HG03432 (cell line): ENCODE measurements around the gene WDFY3.

ENCODE experiments used
- ATAC-seq: cut with Tn5 transposase; IDR thresholded peaks from one replicate; pipeline ENCODE4 v1.9.1; 2021; ENCODE audit warnings: mild to moderate bottlenecking, moderate library complexity; ENCODE audit not compliant: unreplicated experiment

Gene WDFY3

DNA sequence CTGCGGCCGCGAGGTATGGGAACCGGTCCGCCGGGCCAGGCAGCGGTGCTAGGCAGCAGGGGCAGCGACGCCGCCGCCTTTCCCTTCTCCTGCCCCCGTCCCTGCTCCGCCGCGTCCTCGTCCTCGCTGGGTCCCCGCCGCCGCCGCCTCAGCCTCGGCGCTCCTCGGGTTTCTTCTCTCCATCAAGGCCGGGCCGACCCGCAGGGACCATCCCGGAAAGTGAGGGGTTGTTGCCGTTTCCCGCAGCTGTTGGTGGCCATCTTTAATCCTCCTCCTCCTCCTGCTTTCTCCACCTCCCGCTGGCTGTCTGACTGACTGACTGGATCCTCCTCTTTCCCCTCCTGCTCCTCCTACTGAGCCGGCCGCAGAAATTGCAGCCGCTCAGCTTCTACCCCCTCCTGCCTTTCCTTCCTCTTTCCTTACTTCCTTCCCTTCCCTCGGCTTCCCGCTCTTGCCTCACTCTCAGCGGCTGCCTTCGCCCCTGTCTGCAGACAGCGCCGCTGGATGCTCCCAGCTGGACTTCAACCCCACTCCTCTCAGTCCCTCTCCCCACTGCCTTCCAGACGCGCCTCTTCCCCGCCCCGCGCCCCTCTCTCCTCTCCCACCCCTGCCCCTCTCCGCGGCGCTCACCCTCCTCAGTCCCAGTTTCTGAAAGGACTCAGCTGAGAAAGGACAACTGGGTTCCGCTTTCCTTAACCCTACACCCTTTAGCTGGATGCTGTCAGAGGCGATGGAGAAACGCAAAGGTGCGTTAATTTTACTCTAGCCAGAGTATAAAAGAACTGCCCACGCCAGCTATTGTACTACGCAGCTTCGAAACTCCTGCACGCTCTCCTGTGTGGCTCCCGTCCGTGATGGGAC lies at the start of gene WDFY3:
Gene WDFY3, minus strand, starts transcription at position 309 of the 861 bp plus-strand sequence. CDS start 106,099 bp downstream, outside the sequence.
- peak; percentile 75 for ATAC-seq

GRCh38 chr4:85005865-85006377 lies 39.4 kb upstream of the WDFY3 start:
- no peak for ATAC-seq

DNA sequence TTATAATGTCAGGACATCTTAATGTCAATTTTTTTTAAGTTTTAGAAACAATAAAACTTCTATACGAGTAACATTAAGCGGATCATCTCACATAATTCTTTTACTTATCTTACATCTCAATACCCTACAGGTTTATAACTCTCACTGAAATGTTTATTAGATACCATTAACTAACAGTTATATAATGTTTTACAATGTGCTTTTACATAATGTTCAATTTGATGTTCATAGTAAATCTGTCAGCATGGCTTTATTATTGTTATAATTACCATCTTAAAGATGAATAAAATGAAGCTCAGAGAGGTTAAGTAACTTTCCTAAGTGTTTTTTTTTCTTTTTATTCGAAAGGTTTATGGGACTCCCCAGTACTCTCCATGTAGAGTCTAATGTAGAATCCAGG lies 33.9 kb upstream of the WDFY3 start:
- ATAC-seq: no peak

DNA sequence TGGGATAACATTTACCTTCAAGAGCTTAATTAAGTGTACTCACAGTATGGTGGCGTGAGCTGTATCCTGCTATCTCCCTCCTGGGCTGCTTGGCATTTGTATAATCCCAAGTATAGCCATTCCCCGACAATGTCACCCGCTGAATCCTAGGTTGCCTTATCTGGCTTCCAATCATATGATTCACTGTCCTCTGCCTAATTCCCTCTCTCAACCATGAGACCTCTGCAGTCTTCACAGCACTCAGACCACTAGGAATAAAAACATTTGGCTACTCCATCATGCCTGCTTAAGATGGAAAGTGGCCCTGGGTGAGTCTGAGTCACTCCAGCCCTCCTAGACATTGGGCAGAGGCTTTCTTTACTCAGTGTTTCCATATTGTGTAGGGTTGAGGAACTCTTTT lies 28.9 kb upstream of the WDFY3 start:
- no peak for ATAC-seq

- no peak for ATAC-seq
Observed at GRCh38 chr4:84994280-84994679, 27.8 kb upstream of the WDFY3 start.

DNA sequence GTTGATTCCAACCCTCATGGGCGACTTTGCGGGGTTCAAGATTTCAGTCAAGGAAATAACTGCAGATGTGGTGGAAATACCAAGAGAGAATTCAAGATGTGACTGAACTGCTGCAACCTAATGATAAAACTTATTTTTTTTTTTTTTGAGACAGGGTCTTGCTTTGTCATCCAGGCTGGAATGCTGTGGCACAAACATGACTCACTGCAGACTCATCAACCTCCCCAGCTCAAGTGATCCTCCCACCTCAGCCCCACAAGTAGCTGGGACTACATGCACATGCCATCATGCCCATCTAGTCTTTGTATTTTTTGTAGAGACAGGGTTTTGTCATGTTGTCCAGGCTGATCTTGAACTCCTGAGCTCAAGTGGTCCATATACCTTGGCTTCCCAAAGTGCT lies 19.5 kb upstream of the WDFY3 start:
- no peak for ATAC-seq

- no peak for ATAC-seq
Observed at GRCh38 chr4:84977396-84977795, 10.9 kb upstream of the WDFY3 start.

- no peak for ATAC-seq
Observed at GRCh38 chr4:84973856-84974255, 7.4 kb upstream of the WDFY3 start.

DNA sequence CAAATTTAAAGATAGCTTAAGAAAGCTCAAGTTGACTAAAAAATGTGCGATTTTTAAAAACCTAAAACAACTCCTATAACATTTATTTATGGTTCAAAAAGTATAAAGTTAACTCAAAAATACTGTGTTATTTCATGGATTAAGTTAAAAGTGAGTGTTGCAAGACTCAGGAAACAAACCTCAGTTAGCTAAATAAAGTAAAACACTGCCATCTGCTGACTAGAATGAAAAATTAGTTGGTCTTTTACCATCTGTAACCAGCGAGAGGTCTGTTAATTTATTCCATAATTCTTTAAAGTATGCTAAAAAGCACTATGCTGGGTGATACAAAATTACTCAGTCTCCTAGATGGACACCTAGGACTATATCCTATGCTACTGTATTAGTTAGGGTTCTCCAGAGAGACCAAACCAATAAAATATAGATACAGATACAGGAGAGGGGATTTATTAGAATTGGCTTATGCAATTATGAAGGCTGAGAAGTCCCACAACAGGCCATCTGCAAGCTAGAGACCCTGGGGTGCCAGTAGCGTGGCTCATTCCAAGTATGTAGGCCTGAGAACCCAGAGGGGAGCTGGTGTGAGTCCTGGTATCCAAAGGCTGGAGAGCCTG lies 4.9 kb upstream of the WDFY3 start:
- ATAC-seq: peak; percentile 49

- no peak for ATAC-seq
Observed at GRCh38 chr4:84968925-84969324, 2.4 kb upstream of the WDFY3 start.

DNA sequence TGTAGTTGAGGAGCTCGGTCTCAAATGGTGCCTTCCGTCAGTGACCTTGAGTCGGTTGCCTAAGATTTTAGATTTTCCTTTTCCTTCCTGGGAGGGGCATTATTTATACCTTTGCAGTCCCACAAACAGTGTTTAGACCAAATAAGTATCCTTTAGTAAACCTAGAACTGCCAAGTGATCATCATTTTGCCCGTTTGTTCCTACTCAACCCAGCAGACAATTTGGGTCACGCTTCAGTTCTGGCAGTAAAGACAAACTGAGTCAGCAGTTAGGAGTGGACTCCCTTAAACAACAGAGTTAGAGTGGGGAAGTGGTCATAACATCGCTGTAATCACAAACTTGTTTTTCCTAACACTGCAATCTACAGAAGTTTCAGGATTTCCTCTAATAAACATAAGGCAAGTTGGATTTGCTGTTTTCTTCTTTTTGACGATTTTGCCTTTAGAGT lies 777 bp upstream of the WDFY3 start:
- no peak for ATAC-seq

DNA sequence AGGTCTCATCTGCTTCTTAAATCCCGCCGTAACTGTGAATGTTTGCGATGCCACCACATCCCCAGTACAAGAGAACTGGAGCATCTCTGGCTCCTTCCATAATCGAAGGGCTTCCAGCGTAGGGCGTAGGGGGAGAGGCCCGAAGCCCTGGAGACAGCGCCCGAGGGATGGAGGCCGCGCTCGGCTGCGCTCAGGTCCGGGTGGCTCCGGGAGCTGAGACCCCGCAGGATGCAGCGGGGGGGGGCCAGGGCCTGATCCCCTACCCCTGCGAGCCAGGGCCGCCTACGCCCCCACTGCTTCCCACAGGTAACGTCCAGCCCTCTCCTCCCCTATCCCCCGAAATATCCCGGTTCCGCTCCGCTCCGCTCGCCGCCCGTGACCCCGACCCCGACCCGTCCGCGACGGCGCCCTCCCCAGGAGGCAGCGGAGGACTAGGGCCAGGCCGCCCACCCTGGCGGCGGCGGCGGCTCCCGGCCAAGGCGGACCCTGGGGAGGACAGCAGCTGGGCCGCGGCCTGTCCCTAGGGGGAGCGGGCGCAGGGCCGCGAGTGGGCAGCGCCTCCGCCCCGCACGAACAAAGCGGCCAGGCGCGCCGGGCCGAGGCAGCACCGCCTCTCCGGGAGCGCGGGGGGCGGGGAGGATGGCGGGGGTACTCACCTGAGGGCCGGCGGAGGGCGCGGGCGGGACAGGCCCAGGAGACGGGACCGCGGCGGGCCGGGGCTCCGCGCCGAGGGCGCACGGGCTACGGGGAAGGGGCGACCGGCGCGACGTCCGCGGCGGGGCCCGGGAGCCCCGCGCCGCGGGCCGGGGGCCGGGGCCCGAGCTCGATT lies 723 bp downstream of the WDFY3 start:
- peak; percentile 29 for ATAC-seq

GRCh38 chr4:84964995-84965552 lies 1.4 kb downstream of the WDFY3 start:
- no peak for ATAC-seq

DNA sequence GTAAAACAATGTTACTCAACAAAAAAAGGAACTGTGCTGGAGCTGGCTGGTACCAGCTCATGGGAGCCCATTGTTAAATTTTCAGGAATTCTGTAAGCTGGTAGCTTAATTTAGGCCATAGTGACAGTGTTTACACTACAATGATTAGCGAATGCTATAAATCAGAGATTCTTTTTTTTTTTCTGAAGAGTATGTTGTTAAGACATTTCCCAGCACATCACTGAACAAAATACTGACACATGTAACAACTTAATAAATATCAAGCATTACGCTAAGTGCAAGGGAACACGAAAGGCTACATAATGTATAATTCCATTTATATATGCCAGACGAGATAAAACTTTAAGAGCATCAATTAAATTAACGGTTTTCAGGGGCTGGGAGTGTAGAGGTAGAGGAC lies 4.4 kb downstream of the WDFY3 start:
- no peak for ATAC-seq

DNA sequence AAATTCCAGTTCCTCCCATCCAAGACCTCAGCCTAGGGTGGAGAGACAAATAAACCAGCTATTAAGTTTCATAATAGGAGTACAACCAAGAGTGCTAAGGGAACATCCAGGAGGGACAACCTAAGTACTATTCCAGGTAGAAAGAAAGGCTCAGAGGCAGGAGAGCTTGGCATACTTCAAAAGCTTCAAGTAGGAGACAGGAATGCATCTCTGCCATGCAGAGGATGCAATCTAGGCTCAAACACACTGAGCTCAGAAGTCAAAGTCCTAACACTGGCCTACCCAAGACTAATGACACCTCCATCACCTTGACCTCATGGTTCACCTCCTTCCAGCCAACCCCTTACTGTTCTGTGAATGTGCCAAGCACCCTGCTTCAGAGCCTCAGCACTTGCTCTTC lies 8.1 kb downstream of the WDFY3 start:
- no peak for ATAC-seq

GRCh38 chr4:84957514-84958420 lies 8.7 kb downstream of the WDFY3 start:
- no peak for ATAC-seq

- ATAC-seq: no peak
Observed at GRCh38 chr4:84956014-84956413, 10.5 kb downstream of the WDFY3 start.

DNA sequence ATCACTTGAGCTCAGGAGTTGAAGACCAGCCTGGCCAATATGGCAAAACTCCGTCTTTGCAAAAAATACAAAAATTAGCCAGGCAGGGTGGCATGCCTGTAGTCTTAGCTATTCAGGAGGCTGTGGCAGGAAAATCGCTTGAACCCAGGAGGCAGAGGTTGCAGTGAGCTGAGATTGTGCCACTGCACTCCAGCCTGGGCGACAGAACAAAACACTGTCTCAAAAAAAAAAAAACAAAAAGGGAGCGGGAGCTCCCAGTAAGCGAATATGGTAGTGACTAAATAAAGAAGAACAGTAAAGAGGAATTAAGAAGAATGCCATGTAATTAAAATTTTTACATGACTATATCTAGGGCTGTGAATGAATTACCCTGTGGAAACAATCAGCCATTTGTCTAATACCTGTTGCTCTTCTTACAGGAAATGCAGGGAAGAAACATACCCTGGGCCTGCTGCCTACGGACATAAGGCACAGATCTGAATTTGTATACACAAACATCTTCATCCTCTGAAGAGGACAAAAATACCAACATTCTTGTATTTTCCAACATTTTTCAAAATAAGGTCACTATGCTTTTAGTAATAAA lies 11.4 kb downstream of the WDFY3 start:
- ATAC-seq: no peak

DNA sequence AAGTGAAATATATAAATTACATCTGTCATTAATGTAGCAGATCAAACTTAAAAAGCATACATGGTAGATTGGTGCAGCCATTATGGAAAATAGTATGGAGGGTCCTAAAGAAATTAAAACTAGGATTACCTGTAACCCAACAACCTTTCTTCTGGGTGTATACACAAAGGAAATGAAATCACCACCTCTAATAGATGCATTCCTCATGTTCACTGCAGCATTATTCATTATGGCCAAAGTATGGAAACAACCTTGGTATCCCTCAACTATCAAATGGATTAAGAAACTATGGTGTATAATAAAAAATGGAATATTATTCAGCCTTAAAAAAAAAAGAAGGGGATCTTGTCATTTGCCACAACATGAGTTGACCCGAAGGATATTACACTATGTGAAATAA lies 13.7 kb downstream of the WDFY3 start:
- ATAC-seq: no peak

- ATAC-seq: no peak
Observed at GRCh38 chr4:84952004-84952403, 14.5 kb downstream of the WDFY3 start.
